ENCODE measurements around the gene SH2D3C. TPM values are rescaled to one million over a fixed set of nuclear protein-coding genes. Genes with fewer than 3 reads are reported as not detected.
A peak's percentile ranks its signal among the peaks of the same experiment; 100 is the strongest.
"Not testable (repeated sequence)": the region's sequence is repeated elsewhere in the genome, so short reads cannot be mapped to it uniquely, and the experiment has no call there.

Gene SH2D3C
- polyA plus RNA-seq, 3 donors = 13.2 to 17.6 (median 16.1) TPM

- DNase-seq (ENCODE audit: extremely low read depth in 1 of 11, low read depth in 9 of 11, low spot score in 4 of 11) = no peak
Measured at GRCh38 chr9:127771570-127772189, 6.8 kb downstream of the SH2D3C start.

GRCh38 chr9:127770905-127771569 lies 7.4 kb downstream of the SH2D3C start:
- peak; percentile 88 to 98 (median 96) for DNase-seq (ENCODE audit: extremely low read depth in 1 of 11, low read depth in 9 of 11, low spot score in 4 of 11)

- DNase-seq (ENCODE audit: extremely low read depth in 1 of 11, low read depth in 9 of 11, low spot score in 4 of 11) = no peak
Measured at GRCh38 chr9:127770583-127770904, 7.9 kb downstream of the SH2D3C start.

GRCh38 chr9:127769929-127770582 lies 8.4 kb downstream of the SH2D3C start:
- DNase-seq (ENCODE audit: extremely low read depth in 1 of 11, low read depth in 9 of 11, low spot score in 4 of 11) = no peak

GRCh38 chr9:127769101-127769500 lies 9.4 kb downstream of the SH2D3C start:
- no peak for DNase-seq (ENCODE audit: extremely low read depth in 1 of 11, low read depth in 9 of 11, low spot score in 4 of 11)

- no peak for DNase-seq (ENCODE audit: extremely low read depth in 1 of 11, low read depth in 9 of 11, low spot score in 4 of 11)
Measured at GRCh38 chr9:127768698-127769097, 9.8 kb downstream of the SH2D3C start.

- peak in 1 of 11 donors; percentile 48 for DNase-seq (ENCODE audit: extremely low read depth in 1 of 11, low read depth in 9 of 11, low spot score in 4 of 11)
Measured at GRCh38 chr9:127767909-127768331, 10.5 kb downstream of the SH2D3C start.

- DNase-seq (ENCODE audit: extremely low read depth in 1 of 11, low read depth in 9 of 11, low spot score in 4 of 11) = no peak
Measured at GRCh38 chr9:127767410-127767809, 11.1 kb downstream of the SH2D3C start.

GRCh38 chr9:127765418-127765817 lies 13.0 kb downstream of the SH2D3C start:
- DNase-seq (ENCODE audit: extremely low read depth in 1 of 11, low read depth in 9 of 11, low spot score in 4 of 11) = no peak

GRCh38 chr9:127763918-127764384 lies 14.5 kb downstream of the SH2D3C start:
- DNase-seq (ENCODE audit: extremely low read depth in 1 of 11, low read depth in 9 of 11, low spot score in 4 of 11) = no peak

GRCh38 chr9:127762111-127762676 lies 16.3 kb downstream of the SH2D3C start:
- DNase-seq (ENCODE audit: extremely low read depth in 1 of 11, low read depth in 9 of 11, low spot score in 4 of 11) = no peak

- no peak for DNase-seq (ENCODE audit: extremely low read depth in 1 of 11, low read depth in 9 of 11, low spot score in 4 of 11)
Measured at GRCh38 chr9:127761491-127761956, 16.9 kb downstream of the SH2D3C start.

- DNase-seq (ENCODE audit: extremely low read depth in 1 of 11, low read depth in 9 of 11, low spot score in 4 of 11) = no peak
Measured at GRCh38 chr9:127761061-127761460, 17.4 kb downstream of the SH2D3C start.

GRCh38 chr9:127758843-127759242 lies 19.6 kb downstream of the SH2D3C start:
- DNase-seq (ENCODE audit: extremely low read depth in 1 of 11, low read depth in 9 of 11, low spot score in 4 of 11) = no peak

- not testable (repeated sequence) for DNase-seq (ENCODE audit: extremely low read depth in 1 of 11, low read depth in 9 of 11, low spot score in 4 of 11)
Measured at GRCh38 chr9:127756776-127757175, 21.7 kb downstream of the SH2D3C start.

GRCh38 chr9:127756233-127756632 lies 22.2 kb downstream of the SH2D3C start:
- no peak for DNase-seq (ENCODE audit: extremely low read depth in 1 of 11, low read depth in 9 of 11, low spot score in 4 of 11)

- no peak for DNase-seq (ENCODE audit: extremely low read depth in 1 of 11, low read depth in 9 of 11, low spot score in 4 of 11)
Measured at GRCh38 chr9:127755061-127756060, 23.1 kb downstream of the SH2D3C start.

- DNase-seq (ENCODE audit: extremely low read depth in 1 of 11, low read depth in 9 of 11, low spot score in 4 of 11) = no peak
Measured at GRCh38 chr9:127754099-127755060, 24.1 kb downstream of the SH2D3C start.
